PFSK-1 (cell line): ENCODE measurements around the gene ZFAND3.

ENCODE experiments used
- FOXP2 ChIP-seq: optimal IDR thresholded peaks from 2 replicates; pipeline ENCODE3; 2011; ENCODE audit warnings: borderline replicate concordance, control low read depth, inconsistent platforms; ENCODE audit not compliant: insufficient read depth; ENCODE audit errors: extremely low read length, extremely low read depth
- POLR2AphosphoS5 ChIP-seq: IDR thresholded peaks from 2 replicates; pipeline ENCODE4 v1.6.1; 2012; ENCODE audit warnings: low read depth, mild to moderate bottlenecking, control low read depth, low read length, moderate library complexity
- SIN3A ChIP-seq: IDR thresholded peaks from 2 replicates; pipeline ENCODE4 v1.6.1; 2012; ENCODE audit warnings: mild to moderate bottlenecking, low read length, moderate library complexity, borderline replicate concordance; ENCODE audit not compliant: insufficient read depth
- TAF1 ChIP-seq: IDR thresholded peaks from 2 replicates; pipeline ENCODE4 v1.6.1; 2012; ENCODE audit warnings: low read length, control low read depth, borderline replicate concordance; ENCODE audit not compliant: insufficient read depth
- TF ChIP-seq, protein P1 (sequence below), 2 experiments: IDR thresholded peaks; 2 replicates each; pipeline versions ENCODE4 v1.6.1 to v1.8.0; 2011 to 2012; ENCODE audit warnings: low read depth in 2 of 2, low read length in 2 of 2, control low read depth in 1 of 2, inconsistent platforms in 1 of 2, mild to moderate bottlenecking in 1 of 2, moderate library complexity in 1 of 2; ENCODE audit not compliant: insufficient read depth in 1 of 2

ZFAND3 gene

DNA sequence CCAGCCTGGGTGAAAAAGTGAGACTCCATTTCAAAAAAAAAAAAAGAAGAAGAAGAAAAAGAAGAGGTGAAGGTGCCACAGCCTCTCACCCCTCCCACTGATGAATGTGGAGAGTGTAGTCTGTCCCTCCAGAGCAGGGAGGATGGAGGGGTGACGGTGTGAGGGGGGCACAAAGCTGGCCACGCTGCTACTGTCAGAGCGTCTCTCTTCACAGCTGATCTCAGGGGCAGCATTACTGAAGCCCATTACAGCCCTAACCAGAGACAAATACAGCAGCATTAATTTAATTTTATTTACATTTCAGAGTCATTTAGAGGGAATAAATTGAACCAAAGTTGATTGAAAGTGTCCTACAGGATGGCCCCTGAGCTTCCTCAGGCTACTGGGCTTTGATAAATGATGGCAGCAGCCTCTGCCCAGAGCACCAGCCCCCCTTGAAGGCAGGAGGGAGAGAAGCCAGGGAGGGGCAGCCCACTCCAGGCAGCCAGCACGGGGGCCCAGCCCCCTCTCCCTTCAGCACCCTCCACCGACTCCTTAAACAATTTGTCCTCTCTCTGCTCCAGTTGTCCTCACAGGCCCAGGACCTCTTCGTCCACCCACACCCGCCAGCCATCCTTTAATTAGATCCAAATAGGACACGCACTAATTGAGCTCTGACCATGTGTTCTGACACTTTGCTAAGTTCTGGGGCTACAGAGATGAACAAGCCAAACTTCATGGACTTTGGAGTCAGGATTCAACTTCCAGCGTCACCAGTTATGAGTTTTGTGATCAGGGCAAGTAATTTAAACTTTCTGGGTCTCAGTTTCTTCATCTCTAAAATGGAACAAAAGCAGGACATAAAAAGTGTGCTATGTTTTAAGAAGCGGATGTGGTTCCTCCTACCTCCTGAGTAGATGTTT lies 18.6 kb upstream of the ZFAND3 start:
- TF ChIP-seq TAF1 (no peak), SIN3A (no peak), FOXP2 (no peak), POLR2AphosphoS5 (no peak)
- TF ChIP-seq, protein P1, sequence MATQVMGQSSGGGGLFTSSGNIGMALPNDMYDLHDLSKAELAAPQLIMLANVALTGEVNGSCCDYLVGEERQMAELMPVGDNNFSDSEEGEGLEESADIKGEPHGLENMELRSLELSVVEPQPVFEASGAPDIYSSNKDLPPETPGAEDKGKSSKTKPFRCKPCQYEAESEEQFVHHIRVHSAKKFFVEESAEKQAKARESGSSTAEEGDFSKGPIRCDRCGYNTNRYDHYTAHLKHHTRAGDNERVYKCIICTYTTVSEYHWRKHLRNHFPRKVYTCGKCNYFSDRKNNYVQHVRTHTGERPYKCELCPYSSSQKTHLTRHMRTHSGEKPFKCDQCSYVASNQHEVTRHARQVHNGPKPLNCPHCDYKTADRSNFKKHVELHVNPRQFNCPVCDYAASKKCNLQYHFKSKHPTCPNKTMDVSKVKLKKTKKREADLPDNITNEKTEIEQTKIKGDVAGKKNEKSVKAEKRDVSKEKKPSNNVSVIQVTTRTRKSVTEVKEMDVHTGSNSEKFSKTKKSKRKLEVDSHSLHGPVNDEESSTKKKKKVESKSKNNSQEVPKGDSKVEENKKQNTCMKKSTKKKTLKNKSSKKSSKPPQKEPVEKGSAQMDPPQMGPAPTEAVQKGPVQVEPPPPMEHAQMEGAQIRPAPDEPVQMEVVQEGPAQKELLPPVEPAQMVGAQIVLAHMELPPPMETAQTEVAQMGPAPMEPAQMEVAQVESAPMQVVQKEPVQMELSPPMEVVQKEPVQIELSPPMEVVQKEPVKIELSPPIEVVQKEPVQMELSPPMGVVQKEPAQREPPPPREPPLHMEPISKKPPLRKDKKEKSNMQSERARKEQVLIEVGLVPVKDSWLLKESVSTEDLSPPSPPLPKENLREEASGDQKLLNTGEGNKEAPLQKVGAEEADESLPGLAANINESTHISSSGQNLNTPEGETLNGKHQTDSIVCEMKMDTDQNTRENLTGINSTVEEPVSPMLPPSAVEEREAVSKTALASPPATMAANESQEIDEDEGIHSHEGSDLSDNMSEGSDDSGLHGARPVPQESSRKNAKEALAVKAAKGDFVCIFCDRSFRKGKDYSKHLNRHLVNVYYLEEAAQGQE (IDR thresholded peaks at IDR 0.05; ENCODE audit: insufficient read depth in 1 of 2, low read depth in 2 of 2, low read length in 2 of 2), result no peak

DNA sequence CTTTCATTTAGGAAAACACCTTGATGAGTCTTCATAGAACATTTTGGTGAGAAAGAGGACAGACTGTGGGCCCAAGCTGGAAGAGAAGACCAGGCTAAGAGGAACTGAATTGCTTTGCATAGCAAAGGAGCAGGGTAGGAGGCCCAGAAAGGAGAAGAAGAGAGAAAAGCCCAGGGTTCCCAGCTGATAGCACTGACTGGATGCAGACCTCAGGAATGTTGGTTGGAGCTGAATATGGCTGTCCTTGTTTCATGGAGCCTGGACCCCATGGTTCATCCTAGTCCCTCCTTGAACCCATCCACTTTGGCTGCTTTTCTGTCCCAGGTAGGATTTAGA lies 18.0 kb upstream of the ZFAND3 start:
- TF ChIP-seq FOXP2, result no peak
- no peak for TF ChIP-seq SIN3A
- TF ChIP-seq TAF1, result no peak
- TF ChIP-seq, protein P1 (IDR thresholded peaks at IDR 0.05; ENCODE audit: insufficient read depth in 1 of 2, low read depth in 2 of 2, low read length in 2 of 2), result no peak
- TF ChIP-seq POLR2AphosphoS5, result no peak

DNA sequence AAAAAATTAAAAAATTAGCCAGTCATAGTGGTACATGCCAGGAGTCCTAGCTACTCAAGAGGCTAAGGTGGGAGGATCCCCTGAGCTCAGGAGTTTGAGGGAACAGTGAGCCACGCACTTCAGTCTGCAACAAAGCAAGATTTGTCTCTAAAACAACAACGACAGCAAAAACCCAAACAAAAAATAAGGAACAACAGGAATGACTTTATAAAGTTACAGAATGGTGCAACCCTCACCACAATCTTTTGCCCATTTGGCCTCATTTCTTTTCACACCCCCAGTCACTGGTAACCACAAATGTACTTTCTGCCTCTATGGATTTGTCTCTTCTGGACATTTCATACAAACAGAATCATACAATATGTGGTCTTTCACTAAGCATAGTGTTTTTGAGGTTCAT lies 16.7 kb upstream of the ZFAND3 start:
- TF ChIP-seq, protein P1 (IDR thresholded peaks at IDR 0.05; ENCODE audit: insufficient read depth in 1 of 2, low read depth in 2 of 2, low read length in 2 of 2), result no peak
- TF ChIP-seq FOXP2 (no peak), POLR2AphosphoS5 (no peak), SIN3A (no peak), TAF1 (no peak)

DNA sequence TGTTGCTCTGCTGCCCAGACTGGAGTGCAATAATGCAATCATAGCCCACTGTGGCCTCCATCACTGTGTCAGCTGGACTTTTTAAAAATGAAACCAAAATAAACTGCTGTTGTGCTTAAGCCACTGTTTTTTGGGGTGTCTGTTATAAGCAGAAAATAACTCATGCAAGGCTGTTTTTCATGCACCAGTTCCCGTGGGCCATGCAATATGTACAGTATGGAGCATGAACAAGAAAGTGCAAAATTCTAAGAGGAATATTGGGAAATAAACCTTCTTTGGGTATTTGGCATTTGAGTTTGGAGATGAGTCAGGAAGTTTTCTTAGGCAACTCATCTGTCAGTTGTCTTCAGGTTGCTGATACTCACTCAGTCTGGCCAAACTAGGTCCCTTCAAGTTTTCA lies 14.9 kb upstream of the ZFAND3 start:
- TF ChIP-seq POLR2AphosphoS5 (no peak), FOXP2 (no peak), TAF1 (no peak), SIN3A (no peak)
- TF ChIP-seq, protein P1 (IDR thresholded peaks at IDR 0.05; ENCODE audit: insufficient read depth in 1 of 2, low read depth in 2 of 2, low read length in 2 of 2), result no peak
